GM18499 (cell line): ENCODE measurements around the gene HTT.

Experiments
- ATAC-seq: cut with Tn5 transposase; IDR thresholded peaks from one replicate; pipeline ENCODE4 v1.9.1; 2021; ENCODE audit warnings: moderate number of reproducible peaks; ENCODE audit not compliant: insufficient read depth, unreplicated experiment

HTT gene

DNA sequence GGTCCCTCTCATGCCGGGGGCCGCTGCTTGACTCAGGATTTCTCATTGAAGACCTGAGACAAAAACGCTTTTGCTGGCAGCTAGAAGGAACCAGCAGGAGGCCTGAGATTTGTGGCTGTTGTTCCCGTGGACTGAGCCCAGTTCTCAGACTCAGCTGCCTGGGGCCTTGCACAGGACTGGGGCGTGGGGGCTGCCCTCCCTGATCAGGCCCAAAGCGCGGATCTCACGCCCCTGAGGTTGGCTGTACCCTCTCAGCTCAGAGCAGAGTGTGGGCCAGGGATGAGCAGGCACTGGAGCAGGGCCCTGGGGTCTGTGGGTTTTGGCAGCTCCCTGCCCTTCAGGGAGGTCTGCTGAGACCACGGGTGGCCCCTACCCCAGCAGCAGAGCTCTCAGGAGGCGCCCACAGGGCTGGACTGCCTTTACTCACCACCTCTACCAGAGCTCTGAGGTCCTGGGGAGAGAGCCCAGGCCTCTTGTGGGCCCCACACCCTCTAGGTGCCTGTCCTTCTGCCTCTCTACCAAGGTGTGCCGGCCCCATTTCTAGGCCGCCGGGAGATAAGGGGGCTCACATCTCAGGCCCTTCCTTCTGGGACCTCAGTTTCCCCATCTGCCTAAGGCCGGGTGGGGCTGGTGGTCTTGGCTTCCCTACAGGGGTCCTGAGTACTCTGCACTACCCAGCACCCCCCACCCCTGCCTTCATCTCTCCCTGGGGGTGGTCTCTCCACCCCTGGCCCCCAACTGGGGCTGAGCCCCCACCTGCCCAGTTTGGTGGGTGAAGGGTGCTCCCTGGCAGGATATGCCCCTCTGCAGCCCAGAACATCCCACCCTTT, 180.0 kb downstream of the HTT start:
- ATAC-seq, result no peak

DNA sequence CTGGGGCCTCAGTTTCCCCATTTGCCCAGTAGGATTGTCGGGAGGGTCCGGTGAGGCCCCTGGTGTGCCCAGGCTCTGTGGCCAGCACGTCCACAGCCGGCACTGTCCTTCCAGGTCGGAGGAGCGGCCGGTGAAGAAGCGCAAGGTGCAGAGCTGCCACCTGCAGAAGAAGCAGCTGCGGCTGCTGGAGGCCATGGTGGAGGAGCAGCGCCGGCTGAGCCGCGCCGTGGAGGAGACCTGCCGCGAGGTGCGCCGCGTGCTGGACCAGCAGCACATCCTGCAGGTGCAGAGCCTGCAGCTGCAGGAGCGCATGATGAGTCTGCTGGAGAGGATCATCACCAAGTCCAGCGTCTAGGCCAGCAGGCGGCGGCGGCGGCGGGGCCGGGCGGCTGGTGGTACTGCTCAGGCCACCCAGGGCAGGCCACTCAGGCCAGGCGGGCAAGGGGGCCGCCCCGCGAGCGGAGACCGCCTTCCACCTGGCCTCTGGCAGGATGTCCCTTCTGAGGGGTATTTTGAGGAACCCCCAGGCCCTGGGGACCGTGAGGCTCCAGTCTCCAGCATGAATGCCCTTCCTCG, 181.2 kb downstream of the HTT start:
- ATAC-seq, result no peak

DNA sequence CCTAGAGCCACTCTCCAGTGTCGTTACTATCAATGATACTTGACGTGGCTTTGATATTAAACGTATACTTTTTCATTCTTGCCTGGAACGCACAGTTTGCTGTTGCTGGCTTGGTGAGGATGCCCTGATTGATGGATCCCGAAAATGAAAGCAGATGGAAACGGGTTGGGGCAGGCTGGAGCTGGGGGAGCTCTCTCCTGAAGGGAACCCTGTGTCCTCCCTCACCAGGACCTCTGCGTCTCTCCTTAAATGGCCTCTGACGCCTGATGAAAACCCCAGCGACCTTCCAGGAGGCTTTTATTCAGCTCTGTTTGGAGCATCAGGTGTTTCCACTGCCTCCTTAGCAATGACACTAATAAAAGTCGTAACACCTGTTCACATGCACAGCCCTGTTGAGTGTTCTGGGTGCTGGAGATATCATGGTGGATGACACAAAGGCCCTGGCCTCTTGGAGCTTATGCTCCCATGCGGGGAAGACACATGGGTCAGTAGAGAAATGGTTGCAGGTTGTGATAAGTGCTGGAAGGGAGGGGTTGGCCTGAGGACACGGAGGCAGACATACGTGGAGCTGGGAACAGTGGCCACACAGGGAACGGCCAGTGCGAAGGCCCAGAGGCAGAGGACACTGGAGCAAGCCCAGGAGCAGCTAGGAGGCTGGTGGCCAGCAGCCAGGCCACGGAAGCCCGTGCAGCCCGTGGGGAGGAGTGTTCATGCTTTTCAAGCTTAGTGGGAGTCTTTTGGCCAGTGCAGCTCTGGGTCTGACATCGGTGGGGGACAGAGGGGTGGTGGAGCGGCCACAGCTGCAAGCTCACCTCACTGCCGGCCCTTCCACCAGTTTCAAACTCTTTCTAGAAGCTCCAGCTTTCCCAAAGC, 182.0 kb downstream of the HTT start:
- no peak for ATAC-seq

DNA sequence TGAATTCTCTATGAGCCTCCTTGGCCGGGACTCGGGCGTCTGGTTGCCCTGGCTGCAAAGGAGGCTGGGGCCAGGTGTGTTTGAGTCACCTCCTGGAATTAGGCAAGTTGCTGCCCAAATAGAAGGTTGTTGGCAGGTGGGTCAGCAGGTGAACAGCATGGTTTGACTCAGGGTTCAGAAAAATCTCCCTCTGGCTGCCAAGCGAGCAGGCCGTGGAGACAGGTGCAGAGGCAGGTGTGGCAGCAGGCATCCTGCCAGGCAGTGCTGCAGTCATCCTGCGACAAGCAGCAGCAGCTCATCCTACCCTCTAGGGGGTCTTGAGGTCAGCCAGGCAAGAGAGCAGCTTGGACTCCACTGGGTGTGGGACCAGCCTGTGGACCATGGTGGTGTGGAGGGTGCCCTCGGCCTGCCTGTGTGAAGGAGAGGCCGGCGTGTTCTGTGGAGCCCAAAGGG, 182.6 kb downstream of the HTT start:
- ATAC-seq, result no peak

DNA sequence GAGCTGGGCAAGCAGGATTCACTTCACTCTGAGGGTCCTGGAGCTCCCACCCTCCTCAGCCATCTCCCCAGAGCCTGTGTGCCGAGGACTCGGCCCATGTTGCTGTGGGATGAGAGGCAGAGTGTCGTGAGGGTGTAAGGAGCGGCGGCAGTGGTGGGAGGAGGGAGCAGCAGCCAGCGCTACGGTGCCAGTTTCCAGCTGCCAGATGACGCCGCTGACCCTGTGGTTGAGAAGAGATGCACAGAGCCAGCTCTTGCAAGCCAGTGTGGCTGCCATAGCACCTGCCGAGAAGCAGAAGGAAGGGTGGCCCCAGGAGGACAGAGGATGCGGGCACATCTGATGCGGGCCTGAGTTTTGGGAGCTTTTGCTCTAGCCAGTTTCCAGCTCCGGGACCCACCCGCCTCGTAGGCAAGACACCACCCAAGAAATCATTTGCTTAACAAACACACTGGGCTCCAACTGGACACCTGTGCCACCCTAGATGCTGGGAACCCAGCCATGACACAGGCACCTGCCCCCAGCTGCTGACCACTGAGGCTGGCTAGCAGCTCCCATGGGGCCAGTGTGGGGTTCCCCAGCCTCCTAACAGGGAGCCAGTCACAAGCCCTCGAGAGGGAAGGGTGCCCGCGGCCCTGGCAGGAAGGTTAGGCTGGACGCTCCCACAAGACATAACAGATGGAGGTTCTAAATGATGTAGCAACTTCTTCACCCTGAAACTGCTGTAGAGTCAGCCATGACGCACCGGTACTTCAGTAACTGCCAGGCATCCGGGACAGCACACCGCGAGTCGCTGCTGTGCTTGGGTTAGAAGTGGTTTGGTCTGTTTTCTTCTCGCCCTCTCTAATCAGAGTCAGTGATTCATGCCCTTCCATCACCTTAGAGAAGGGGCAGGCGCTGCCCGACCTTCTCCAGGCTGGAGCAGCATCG, 183.3 kb downstream of the HTT start:
- no peak for ATAC-seq

DNA sequence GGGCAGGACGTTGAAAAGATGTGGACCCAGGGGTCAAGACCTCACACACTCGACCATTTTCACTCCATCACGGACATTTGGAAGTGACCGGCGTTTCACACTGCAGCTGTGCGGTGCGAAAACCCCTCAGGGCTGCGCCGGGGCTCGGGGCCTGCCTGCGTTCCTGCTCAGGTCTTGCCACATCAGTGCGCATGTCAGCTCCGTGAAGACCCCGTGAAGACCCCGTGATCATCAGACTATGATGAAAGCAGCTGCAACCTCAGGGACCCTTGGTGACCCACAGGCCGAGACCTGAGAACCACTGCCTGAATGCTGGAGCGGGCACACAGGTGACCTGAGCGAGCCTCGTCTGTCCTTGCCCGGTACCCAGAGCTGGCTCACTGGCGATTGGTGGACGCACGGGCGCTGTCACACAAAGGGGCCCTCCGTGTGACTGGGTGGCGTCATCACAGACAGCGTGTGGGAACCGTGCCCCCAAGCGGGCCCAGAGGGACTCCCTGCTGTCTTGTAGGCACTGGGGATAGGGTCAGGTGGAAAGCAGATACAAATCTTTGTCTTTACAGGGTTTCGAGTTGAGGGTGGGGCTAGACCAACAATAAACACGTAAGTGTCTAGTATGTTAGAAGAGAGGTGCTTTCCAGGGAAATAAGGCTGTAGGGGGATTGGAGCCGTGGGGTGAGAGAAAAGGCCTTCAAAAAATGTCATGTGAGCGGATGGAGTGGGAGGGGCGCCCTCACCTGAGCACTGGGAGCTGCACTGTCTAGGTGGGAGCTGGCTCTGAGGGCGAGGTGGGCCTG, 187.1 kb downstream of the HTT start:
- no peak for ATAC-seq

DNA sequence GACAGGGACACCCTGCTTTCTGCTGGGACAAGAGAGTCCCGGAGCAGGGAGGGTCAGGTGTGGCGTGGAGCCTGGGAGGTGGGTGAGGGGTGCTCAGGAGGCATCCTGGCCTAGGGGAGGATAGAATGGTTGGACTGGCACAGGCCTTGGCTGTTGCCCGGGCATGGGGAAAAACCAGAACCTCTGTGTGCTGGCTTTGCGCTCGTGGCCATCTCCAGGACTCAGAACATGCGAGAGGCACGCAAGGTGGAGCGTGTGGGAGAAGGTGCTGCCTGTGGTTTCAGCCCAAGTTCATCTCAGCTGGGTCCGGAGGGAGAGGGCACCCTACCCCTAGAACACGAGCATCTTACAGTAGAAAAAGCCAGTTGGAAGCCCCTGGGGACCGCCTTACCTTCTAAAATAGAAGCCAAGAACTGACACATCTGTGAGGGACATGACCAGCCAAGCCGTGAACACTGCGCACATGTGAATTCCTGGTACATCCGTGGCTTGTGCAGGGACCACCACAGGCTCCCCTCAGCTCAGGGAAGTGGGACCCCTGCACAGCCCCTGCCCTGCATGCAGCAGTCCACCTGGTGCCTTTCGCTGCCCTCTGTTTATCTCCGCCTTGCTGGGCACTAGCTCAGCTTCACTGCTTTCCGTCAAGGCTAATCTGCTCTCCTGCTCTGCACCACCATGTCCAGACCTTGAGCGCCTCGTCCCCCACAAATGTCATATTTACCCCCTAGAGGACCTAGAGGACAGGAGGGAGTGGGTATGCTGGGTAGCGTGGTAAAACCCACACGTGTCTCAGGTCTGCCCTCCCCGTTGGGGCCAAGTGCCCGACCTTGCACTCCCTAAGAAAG, 187.9 kb downstream of the HTT start:
- no peak for ATAC-seq

DNA sequence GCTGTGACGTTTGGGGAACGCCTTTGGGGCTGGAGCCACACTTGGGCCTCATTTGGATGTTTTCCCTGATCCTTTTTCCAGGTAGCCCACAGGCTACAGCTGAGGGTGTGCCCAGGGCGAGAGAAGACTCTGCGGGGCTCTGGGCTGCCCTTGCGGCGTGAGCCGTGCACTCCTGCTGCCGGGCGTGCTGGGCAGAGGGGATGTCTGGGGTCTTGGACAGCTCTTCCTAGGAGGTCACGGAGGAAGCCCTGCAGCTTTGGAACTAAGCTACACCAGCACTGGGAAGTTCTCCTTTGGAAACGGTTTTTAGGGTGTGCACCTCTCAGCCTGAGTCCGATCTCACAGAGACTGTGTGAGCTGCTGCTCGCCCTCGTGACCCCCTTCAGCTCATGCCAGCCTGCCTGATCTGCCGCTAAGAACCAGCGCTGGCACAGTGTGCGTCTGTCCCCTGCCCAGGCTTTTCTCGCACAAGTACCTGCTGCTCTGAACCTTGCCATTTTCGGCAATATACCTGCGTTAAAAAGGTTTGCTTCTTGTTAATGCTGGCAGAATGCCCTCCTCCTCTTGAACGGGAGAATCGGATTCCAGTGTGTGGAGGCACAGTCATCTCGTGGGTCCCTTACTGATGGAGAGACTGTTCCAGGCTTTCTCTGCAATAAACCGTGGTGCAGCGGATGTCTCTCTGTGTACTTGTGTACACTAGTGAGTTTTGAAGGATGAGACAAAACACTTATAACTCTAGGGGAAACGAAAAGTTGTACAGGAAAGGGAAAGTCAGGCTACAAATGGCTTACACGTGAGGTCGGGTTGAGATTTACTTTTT, 188.8 kb downstream of the HTT start:
- ATAC-seq, result no peak

DNA sequence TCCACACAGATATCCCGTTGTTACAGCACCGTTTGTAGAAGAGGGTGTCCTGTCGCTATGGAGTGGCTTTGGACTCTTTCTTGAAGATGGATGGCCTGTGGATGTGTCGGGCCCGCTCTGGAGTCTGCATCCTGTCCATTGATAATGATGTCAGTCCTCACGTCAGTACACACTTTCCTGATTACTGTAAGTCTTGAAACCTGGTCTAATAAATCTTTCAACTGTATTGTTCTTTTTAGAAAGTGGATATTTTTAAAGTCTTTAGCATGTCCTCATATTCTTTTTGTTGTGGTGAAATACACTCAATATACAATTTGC, 189.4 kb downstream of the HTT start:
- no peak for ATAC-seq

DNA sequence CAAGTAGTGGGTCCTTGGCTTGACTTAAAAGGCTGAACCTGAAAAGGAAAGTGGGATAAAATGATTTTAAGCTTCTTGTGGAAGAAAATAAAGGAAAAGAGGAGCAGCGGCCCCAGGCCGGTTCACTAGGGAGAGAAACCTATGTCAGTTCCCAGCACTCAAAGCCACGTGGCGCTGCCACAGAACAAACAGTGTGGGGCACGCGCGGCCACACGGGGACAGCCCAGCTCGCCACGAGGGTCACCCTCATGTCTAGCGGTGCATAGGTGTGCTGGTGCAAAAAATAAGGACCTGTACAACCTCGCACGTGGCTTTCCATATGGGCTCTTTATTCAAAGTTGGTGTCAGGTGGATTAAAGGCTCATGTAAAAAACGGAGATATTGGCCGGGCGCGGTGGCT, 191.6 kb downstream of the HTT start:
- ATAC-seq, result no peak

DNA sequence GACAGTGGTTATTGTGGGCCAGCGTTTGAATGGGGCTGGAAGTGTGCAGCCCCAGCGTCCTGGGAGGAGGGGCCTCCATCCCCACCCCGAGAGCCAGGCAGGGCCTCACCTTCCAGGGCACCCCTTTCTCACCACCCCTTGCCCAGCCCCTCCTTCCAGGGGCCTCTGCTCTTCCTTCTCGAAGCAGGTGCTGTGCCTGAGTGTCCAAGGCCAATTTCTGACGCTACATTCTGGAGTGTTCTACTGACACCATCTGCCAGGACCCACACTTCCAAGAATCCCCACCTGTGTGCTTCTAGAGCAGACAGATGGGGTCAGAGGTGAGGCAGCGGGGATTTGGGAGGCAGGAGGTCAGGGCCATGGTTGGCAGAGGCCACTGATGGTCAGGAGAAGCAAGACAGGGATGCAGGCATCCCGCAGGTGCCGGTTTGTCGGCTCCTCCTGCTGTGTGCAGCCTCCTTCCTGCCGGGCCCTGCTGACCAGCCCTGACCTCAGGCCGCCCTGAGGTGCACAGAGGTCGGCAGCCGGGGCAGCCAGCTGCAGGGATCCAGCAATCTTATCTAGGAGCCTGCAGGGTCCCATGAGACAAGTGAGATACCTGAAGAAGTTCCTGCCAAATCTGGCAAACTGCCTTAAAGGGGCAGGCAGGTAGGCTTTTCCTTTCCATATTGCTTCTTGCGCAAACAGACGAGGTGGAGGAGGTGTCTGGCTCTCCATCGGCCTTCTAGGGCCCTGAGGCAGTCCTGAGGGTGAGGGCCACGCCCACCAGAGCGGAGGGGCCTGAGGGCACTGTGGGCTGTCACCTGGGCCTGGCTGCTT, 193.3 kb downstream of the HTT start:
- ATAC-seq, result no peak

DNA sequence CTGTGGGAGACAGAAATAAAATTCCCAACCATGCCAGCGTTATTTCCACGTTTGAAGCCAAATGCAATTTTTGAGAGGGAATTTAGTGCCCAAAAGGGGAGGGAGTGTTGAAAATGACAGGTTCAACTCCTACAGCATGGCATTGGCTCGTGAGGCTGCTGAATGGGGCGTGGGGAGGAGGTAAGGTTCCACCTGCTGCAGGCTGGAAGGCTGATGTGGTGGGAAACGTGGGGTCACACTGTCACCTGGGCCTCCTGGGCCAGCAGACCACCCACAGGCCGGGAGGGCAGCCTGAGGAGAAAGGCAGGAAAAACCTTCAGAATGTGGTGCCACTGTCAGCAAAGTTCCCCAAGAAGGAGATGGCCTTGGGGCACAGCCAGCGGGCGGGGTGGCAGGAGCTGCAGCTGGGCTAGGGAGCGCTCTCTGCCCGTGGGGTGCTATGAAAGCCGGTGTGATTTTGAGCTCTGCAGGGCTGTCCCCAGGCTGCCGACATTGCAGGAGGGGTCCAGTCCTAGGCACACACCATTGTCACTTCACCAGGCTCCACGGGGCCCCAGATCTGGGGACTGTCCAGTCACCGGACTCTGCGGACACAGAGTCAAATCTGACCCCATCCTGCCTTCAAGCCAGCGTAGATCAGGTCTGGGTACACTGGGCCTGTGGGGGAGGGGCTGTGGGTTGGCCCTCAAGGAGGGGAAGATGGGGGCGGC, 194.1 kb downstream of the HTT start:
- no peak for ATAC-seq

DNA sequence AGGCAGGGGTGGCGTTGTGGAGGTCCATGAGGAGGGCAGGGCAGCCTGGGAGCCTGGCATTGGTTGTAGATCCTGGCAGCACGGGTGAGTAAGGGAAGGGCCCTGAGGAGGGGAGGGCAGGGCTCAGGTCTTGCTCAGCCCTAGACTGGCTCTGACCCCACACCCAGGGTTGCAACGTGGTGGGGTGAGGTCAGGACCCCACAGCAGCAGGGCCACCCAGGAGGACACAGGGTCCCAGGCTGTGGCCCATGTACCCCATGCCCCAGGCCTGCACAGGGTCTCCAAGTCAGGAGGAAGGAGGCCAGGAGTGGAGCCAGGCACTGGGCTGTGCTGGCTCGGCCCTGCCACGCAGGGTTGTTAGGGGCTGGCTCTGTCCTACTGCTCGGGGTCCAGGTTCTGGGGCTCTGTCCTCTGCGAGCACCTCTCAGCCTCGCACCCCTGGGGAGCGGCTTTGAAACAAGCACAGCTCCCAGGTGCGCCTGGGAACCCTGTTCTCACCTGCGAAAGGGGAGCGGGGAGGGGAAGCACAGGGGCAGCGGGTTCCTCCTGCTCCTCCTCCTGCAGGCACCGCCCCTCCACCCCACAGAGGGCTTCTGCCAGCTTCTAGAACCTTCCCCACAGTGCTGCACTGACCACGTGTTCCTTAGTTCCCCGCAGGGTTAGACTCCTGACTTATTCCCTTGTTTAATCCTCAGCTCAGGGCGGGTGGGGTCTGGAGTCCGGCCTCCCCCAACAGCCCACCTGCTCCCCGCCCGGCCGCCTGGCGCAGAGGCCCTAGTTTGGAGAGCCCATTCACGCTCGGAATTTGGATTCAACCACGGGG, 194.8 kb downstream of the HTT start:
- no peak for ATAC-seq

DNA sequence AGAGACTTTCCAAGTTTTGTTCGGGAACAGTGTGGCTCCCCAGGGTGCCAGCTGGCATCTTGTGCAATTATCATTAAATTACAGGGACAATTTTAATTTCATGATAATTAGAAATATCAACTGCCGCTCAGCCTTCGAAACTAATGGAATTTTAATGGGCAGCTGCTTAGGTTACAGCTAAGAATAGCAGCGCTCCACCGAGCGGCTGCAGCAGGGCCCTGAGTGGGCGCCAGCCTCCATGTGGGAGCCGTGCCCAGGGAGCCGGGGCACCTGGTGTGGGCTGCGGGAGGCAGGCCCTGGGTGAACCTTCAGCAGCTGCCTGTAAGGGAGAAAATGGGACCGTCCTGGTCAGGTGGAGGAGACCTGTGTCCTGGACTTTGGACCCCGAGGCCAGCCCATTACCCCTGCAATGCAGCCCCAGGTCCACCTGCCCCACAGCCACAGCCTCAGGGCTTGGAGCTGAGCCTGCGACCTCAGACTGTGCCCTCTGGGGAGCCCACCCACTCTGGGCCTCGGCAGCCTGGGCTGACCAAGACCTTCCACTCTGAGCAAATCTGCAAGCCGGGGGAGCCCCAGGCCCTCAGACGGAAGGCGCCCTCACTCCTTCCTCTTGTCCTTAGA, 195.6 kb downstream of the HTT start:
- ATAC-seq, result no peak

DNA sequence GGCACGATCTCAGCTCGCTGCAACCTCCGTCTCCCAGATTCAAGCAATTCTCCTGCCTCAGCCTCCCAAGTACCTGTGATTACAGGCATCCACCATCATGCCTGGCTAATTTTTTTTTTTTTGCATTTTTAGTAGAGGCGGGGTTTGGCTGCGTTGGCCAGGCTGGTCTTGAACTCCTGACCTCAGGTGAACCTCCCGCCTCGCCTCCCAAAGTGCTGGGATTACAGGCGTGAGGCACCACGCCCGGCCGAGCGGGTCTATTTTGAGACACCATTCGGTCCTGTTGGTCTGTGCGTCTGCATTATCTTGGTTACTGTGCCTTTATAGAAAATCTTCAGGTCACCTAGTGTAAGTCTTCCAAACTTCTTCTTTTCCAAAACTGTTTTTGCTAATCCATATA, 196.7 kb downstream of the HTT start:
- ATAC-seq, result no peak
